Naive thymus-derived CD4-positive, alpha-beta T cell (primary cell): ENCODE results near the gene ATP11A. TPM values are rescaled to one million over a fixed set of nuclear protein-coding genes. Genes with fewer than 3 reads are reported as not detected.

Experiments
- ATAC-seq: fragments of 150-1000 bp; cut with Tn5 transposase; 2 replicates; pipeline ENCODE4 v1.10.0; 2021; ENCODE audit warnings: mild to moderate bottlenecking, moderate library complexity
- CTCF ChIA-PET: fragments of 350-600 bp; sonication (Branson Sonifier 250); formaldehyde crosslinking; loops from one replicate; lab custom pipeline; 2021; ENCODE audit warnings: antibody characterized with exemption; lab: Charles Lee
- POLR2A ChIA-PET: fragments of 350-600 bp; sonication (Branson Sonifier 250); formaldehyde crosslinking; loops from one replicate; lab custom pipeline; 2021; ENCODE audit warnings: antibody characterized with exemption, inconsistent platforms; lab: Charles Lee
- DNase-seq, 9 donors: peaks; one replicate each; pipeline versions ENCODE4 v3.0.0 to v3.0.0-alpha.2; 2020 to 2022; ENCODE audit warnings: mixed read lengths in 1 of 9
- H3K27ac ChIP-seq: one replicate; pipeline ENCODE4 v1.7.0; 2013; ENCODE audit warnings: mild to moderate bottlenecking, low read depth, low read length, moderate library complexity
- H3K27me3 ChIP-seq, 2 donors: one replicate each; pipeline ENCODE4 v1.7.0; 2013; ENCODE audit warnings: low read length in 2 of 2, mild to moderate bottlenecking in 2 of 2, moderate library complexity in 2 of 2; ENCODE audit not compliant: control insufficient read depth in 2 of 2, insufficient read depth in 2 of 2
- H3K36me3 ChIP-seq, 3 experiments: 1 replicate in 2 of 3; 2 replicates in 1 of 3; pipeline ENCODE4 v1.7.0; 2013; ENCODE audit warnings: low read length in 3 of 3, mild to moderate bottlenecking in 3 of 3, moderate library complexity in 1 of 3; ENCODE audit not compliant: insufficient read depth in 3 of 3, control insufficient read depth in 2 of 3
- H3K4me1 ChIP-seq, 2 donors: one replicate each; pipeline ENCODE4 v1.7.0; 2013; ENCODE audit warnings: low read length in 2 of 2, mild to moderate bottlenecking in 2 of 2, moderate library complexity in 1 of 2; ENCODE audit not compliant: control insufficient read depth in 2 of 2, insufficient read depth in 2 of 2
- H3K4me3 ChIP-seq: 2 replicates; pipeline ENCODE4 v1.7.0; 2013; ENCODE audit warnings: mild to moderate bottlenecking, low read length
- H3K9me3 ChIP-seq, 3 experiments: 1 replicate in 2 of 3; 2 replicates in 1 of 3; pipeline ENCODE4 v1.7.0; 2013; ENCODE audit warnings: low read length in 3 of 3; ENCODE audit not compliant: control insufficient read depth in 2 of 3
- H3K27ac Mint-ChIP-seq, 9 donors: one replicate each; pipeline ENCODE4 v1.8.0; 2020 to 2022; ENCODE audit warnings: mixed read lengths in 9 of 9, mild to moderate bottlenecking in 8 of 9, moderate library complexity in 5 of 9, inconsistent platforms in 2 of 9
- H3K27me3 Mint-ChIP-seq, 5 donors: one replicate each; pipeline ENCODE4 v1.8.0; 2021 to 2022; ENCODE audit warnings: mixed read lengths in 5 of 5, mild to moderate bottlenecking in 1 of 5
- H3K36me3 Mint-ChIP-seq, 5 donors: one replicate each; pipeline ENCODE4 v1.8.0; 2020 to 2022; ENCODE audit warnings: mixed read lengths in 5 of 5, mild to moderate bottlenecking in 3 of 5, inconsistent platforms in 1 of 5
- H3K4me1 Mint-ChIP-seq, 7 donors: one replicate each; pipeline ENCODE4 v1.8.0; 2020 to 2022; ENCODE audit warnings: mixed read lengths in 7 of 7, mild to moderate bottlenecking in 3 of 7, inconsistent platforms in 1 of 7
- H3K4me3 Mint-ChIP-seq, 10 donors: one replicate each; pipeline ENCODE4 v1.8.0; 2020 to 2022; ENCODE audit warnings: mild to moderate bottlenecking in 10 of 10, mixed read lengths in 10 of 10, moderate library complexity in 6 of 10, inconsistent platforms in 2 of 10
- H3K9me3 Mint-ChIP-seq, 11 donors: one replicate each; pipeline ENCODE4 v1.8.0; 2020 to 2022; ENCODE audit warnings: mixed read lengths in 11 of 11, mild to moderate bottlenecking in 4 of 11, inconsistent platforms in 1 of 11, moderate library complexity in 1 of 11
- intact Hi-C, 2 donors: fragments of 100-400 bp; cut with micrococcal nuclease; formaldehyde crosslinking; loops; one replicate each; pipeline ENCODE4 v1.15.1; 2023
- polyA plus RNA-seq, 2 donors: library from polyadenylated mRNA; unstranded; fragments of 300-500 nt; fragmentation: Illumina TruSeq; gene quantifications; one replicate each; pipeline ENCODE4 v1.2.3, GENCODE V29; 2021
- total RNA-seq, 6 experiments: library from RNA in 5 of 6; stranded (reverse) in 5 of 6; gene quantifications; 1 replicate in 5 of 6; 2 replicates in 1 of 6; pipeline ENCODE4 v1.2.3 and lab custom pipeline; 2021 to 2026

The ATP11A gene
- total and polyA plus RNA-seq, 7 experiments from 2014 or later, result 4.3 to 111 (median 58.5) TPM

DNA sequence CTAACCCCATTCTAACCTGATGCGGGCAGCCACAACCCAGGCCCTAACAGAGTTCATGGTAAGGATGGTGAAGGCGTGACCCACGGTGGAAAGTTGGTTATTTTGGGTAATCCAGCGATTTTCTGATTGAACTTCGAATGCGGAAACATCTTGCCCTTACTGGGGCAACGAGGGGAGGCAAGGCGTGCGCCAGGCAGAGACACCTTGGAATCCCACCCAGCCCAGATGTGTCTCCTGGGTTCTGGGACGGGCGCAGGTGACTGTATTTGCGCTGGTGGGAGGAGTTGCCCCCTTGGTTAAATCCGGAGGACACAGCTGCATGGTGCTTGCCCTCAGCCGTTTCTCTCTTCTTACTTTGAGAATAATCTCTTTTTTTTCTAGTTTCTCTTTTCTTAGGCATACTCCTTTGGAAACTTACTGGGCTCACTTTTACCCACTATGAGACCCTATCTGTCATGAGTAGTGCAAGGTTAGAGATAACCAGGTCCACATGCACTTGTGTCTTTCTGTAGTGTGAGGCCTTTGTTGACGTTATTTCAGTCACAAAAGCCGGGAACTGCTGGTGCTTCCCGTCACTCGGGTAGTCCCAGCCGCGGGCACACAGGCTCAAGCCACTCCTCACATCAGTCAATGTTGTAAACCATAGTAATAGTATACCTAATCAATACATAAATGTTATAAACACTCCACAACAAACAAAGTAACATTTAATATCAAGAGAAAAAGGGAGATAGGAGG, 81.5 kb downstream of the ATP11A start:
- peaks cover 0 to 12% (median 0%) of the 10 kb centered on the region in 5 donors for H3K36me3 Mint-ChIP-seq
- H3K9me3 ChIP-seq, result no peaks in the 10 kb centered on the region
- no peak overlapping the region for H3K4me3 ChIP-seq
- H3K27ac ChIP-seq, result no peak overlapping the region
- H3K9me3 Mint-ChIP-seq, result no peaks in the 10 kb centered on the region
- H3K27me3 Mint-ChIP-seq, result no peaks in the 10 kb centered on the region
- DNase-seq, result no peak
- POLR2A ChIA-PET, result no interaction called here
- no peaks in the 10 kb centered on the region for H3K27me3 ChIP-seq
- CTCF ChIA-PET, result no interaction called here
- H3K36me3 ChIP-seq, result peaks cover 0 to 9% (median 0%) of the 10 kb centered on the region in 3 experiments
- peak overlapping the region in 1 of 9 donors; percentile 38 for H3K27ac Mint-ChIP-seq
- peaks cover 11 to 24% of the 10 kb centered on the region in 2 donors for H3K4me1 ChIP-seq
- peaks cover 13 to 45% (median 34%) of the 10 kb centered on the region in 7 donors for H3K4me1 Mint-ChIP-seq
- intact Hi-C loops, result no loop called here
- no peak overlapping the region for H3K4me3 Mint-ChIP-seq
- no peak for ATAC-seq

DNA sequence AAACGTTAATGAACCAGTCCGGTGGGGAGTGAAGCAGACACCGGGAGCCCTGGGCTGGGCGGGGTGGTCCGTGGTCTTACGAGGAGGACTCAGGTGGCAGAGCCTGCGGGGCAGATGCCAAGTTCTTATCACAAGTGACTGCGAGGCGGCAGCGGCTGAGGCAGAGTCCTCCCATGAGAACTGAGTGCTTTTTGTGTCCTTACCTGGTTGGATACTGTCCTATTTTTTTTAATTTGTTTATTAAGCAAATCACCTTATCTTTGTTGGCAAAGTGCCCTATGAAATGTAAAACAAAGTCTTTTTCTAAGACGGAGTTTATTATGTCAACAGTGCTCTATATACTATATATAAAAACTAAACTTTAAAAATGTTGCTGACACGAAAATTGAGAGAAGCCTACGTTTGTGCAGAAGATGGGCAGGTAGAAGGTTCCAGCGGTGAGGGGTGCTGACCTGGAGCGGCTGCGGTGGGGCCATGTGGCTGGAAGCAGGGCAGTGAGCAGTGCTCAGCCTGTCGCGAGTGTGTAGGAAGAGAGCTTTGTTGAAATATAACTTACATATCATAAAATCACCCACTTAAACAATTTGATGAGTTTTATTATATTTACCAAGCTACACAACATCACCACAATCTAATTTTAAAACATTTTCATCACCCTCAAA, 82.2 kb downstream of the ATP11A start:
- Mint-ChIP-seq H3K27ac (no peak overlapping the region), H3K27me3 (no peaks in the 10 kb centered on the region), H3K4me3 (no peak overlapping the region)

GRCh38 chr13:112772539-112772909, 82.7 kb downstream of the ATP11A start:
- CTCF ChIA-PET, result interaction anchor here (0.6 kb wide), 1 partner anchor 133 kb away, joined by 3 read pairs; no protein-coding TSS in a partner anchor
- peaks cover 8 to 23% of the 10 kb centered on the region in 2 donors for H3K4me1 ChIP-seq
- Mint-ChIP-seq H3K4me1 (peaks cover 8 to 41% (median 30%) of the 10 kb centered on the region in 7 donors), H3K4me3 (no peak overlapping the region), H3K27me3 (no peaks in the 10 kb centered on the region), H3K9me3 (no peaks in the 10 kb centered on the region), H3K27ac (no peak overlapping the region), H3K36me3 (peaks cover 0 to 12% (median 0%) of the 10 kb centered on the region in 5 donors)
- DNase-seq (no peak), ATAC-seq (no peak)
- intact Hi-C loops, result no loop called here
- POLR2A ChIA-PET, result no interaction called here
- H3K36me3 ChIP-seq, result peaks cover 0 to 9% (median 0%) of the 10 kb centered on the region in 3 experiments
- H3K9me3 ChIP-seq, result no peaks in the 10 kb centered on the region
- no peak overlapping the region for H3K27ac ChIP-seq
- H3K4me3 ChIP-seq, result no peak overlapping the region
- no peaks in the 10 kb centered on the region for H3K27me3 ChIP-seq

More for the DNA sequence above, 82.2 kb downstream of the ATP11A start:
- H3K4me1 Mint-ChIP-seq, result peaks cover 10 to 42% (median 32%) of the 10 kb centered on the region in 7 donors
- peaks cover 0 to 9% (median 0%) of the 10 kb centered on the region in 3 experiments for H3K36me3 ChIP-seq
- ChIA-PET CTCF (interaction anchor here (0.6 kb wide), 1 partner anchor 133 kb away, joined by 3 read pairs; no protein-coding TSS in a partner anchor), POLR2A (no interaction called here)
- ATAC-seq, result no peak
- no peaks in the 10 kb centered on the region for H3K9me3 Mint-ChIP-seq
- peaks cover 11 to 24% of the 10 kb centered on the region in 2 donors for H3K4me1 ChIP-seq
- intact Hi-C loops, result no loop called here
- peaks cover 0 to 12% (median 0%) of the 10 kb centered on the region in 5 donors for H3K36me3 Mint-ChIP-seq
- no peak overlapping the region for H3K27ac ChIP-seq
- no peaks in the 10 kb centered on the region for H3K9me3 ChIP-seq
- H3K4me3 ChIP-seq, result no peak overlapping the region
- no peaks in the 10 kb centered on the region for H3K27me3 ChIP-seq
- DNase-seq, result no peak

DNA sequence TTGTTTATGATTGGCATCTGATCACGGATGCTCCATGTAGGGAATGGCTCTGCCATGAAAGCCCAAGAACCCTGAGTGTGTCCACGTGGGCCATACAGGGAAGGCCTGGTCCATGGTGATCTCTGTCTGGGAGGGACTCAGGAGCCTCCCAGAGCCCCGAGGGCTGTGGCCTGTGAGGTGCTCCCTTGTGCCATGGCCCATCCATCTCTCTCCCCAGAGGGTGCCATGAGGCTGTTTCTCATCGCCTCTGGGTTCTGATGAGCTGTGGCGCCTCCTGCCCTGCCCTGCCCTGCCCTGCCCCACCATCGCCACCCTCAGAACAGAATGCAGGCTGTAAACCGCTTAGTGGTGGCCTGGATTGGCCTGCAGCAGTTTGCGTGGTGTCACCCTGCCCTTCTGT, 83.1 kb downstream of the ATP11A start:
- no peak overlapping the region for H3K4me3 ChIP-seq
- H3K36me3 ChIP-seq, result peaks cover 0 to 9% (median 0%) of the 10 kb centered on the region in 3 experiments
- Mint-ChIP-seq H3K9me3 (no peaks in the 10 kb centered on the region), H3K27ac (no peak overlapping the region), H3K36me3 (peaks cover 0 to 12% (median 0%) of the 10 kb centered on the region in 5 donors), H3K4me1 (peaks cover 4 to 36% (median 29%) of the 10 kb centered on the region in 7 donors), H3K27me3 (no peaks in the 10 kb centered on the region), H3K4me3 (no peak overlapping the region)
- no peaks in the 10 kb centered on the region for H3K27me3 ChIP-seq
- intact Hi-C loops, result no loop called here
- DNase-seq (no peak), ATAC-seq (no peak)
- H3K27ac ChIP-seq, result no peak overlapping the region
- ChIA-PET CTCF (no interaction called here), POLR2A (no interaction called here)
- no peaks in the 10 kb centered on the region for H3K9me3 ChIP-seq
- H3K4me1 ChIP-seq, result peaks cover 4 to 19% of the 10 kb centered on the region in 2 donors

- Histone ChIP-seq H3K36me3 (peaks cover 0 to 9% (median 0%) of the 10 kb centered on the region in 3 experiments), H3K4me1 (peaks cover 0 to 10% of the 10 kb centered on the region in 2 donors), H3K27ac (no peak overlapping the region), H3K9me3 (no peaks in the 10 kb centered on the region), H3K27me3 (no peaks in the 10 kb centered on the region), H3K4me3 (no peak overlapping the region)
- H3K27ac Mint-ChIP-seq, result no peak overlapping the region
- H3K36me3 Mint-ChIP-seq, result peaks cover 0 to 8% (median 0%) of the 10 kb centered on the region in 5 donors
- H3K4me1 Mint-ChIP-seq, result peaks cover 0 to 28% (median 20%) of the 10 kb centered on the region in 7 donors
- no peaks in the 10 kb centered on the region for H3K9me3 Mint-ChIP-seq
- POLR2A ChIA-PET, result no interaction called here
- CTCF ChIA-PET, result no interaction called here
- intact Hi-C loops, result no loop called here
- no peak overlapping the region for H3K4me3 Mint-ChIP-seq
- no peaks in the 10 kb centered on the region for H3K27me3 Mint-ChIP-seq
- ATAC-seq, result no peak
- DNase-seq, result no peak
These were observed 84.0 kb downstream of the ATP11A start for GRCh38 chr13:112773601-112774447.

- Mint-ChIP-seq H3K36me3 (peaks cover 0 to 8% (median 0%) of the 10 kb centered on the region in 5 donors), H3K4me1 (peaks cover 0 to 23% (median 16%) of the 10 kb centered on the region in 7 donors), H3K9me3 (no peaks in the 10 kb centered on the region), H3K4me3 (no peak overlapping the region), H3K27me3 (no peaks in the 10 kb centered on the region), H3K27ac (no peak overlapping the region)
- CTCF ChIA-PET, result no interaction called here
- DNase-seq (no peak), ATAC-seq (no peak)
- H3K4me1 ChIP-seq, result peaks cover 0 to 5% of the 10 kb centered on the region in 2 donors
- intact Hi-C loops, result no loop called here
- no peaks in the 10 kb centered on the region for H3K9me3 ChIP-seq
- no peaks in the 10 kb centered on the region for H3K27me3 ChIP-seq
- no peak overlapping the region for H3K4me3 ChIP-seq
- no peak overlapping the region for H3K27ac ChIP-seq
- POLR2A ChIA-PET, result no interaction called here
- H3K36me3 ChIP-seq, result peaks cover 0 to 9% (median 0%) of the 10 kb centered on the region in 3 experiments
These were observed 84.6 kb downstream of the ATP11A start for GRCh38 chr13:112774448-112774792.
